Neural cell (in vitro differentiated cells): ENCODE results near the gene AKR1B15. TPM values are rescaled to one million over a fixed set of nuclear protein-coding genes. Genes with fewer than 3 reads are reported as not detected.

Experiments used
- H2AFZ ChIP-seq: fragments of 200-600, 300-800 bp; sonication (generic), shearing (Covaris generic); 2 replicates; pipeline ENCODE4 v1.6.0; 2014; ENCODE audit warnings: low read depth, mild to moderate bottlenecking, antibody characterized with exemption, low read length, moderate library complexity
- H3F3A ChIP-seq: fragments of 200-600 bp; shearing (Covaris generic); 2 replicates; pipeline ENCODE4 v1.6.1; 2016; ENCODE audit warnings: mild to moderate bottlenecking, moderate library complexity, mixed read lengths, antibody characterized with exemption, low read length; ENCODE audit not compliant: insufficient read depth, poor library complexity, severe bottlenecking
- H3K27ac ChIP-seq: fragments of 200-600, 300-800 bp; sonication (generic), shearing (Covaris generic); 2 replicates; pipeline ENCODE4 v1.5.1; 2014; ENCODE audit warnings: mild to moderate bottlenecking, low read length, moderate library complexity
- H3K27me3 ChIP-seq: fragments of 300-800, 200-600 bp; sonication (generic), shearing (Covaris generic); 2 replicates; pipeline ENCODE4 v1.6.0; 2014; ENCODE audit warnings: mild to moderate bottlenecking, low read depth, low read length, moderate library complexity; ENCODE audit not compliant: insufficient read depth
- H3K36me3 ChIP-seq: fragments of 300-800, 200-600 bp; sonication (generic), shearing (Covaris generic); 2 replicates; pipeline ENCODE4 v1.5.1; 2014; ENCODE audit warnings: mild to moderate bottlenecking, antibody characterized with exemption, low read length, moderate library complexity; ENCODE audit not compliant: insufficient read depth
- H3K4me2 ChIP-seq: fragments of 300-800, 200-600 bp; sonication (generic), shearing (Covaris generic); 2 replicates; pipeline ENCODE4 v1.6.0; 2014; ENCODE audit warnings: mild to moderate bottlenecking, low read length
- H3K4me3 ChIP-seq: fragments of 300-800, 200-600 bp; sonication (generic), shearing (Covaris generic); 2 replicates; pipeline ENCODE4 v1.5.1; 2014; ENCODE audit warnings: mild to moderate bottlenecking, low read length, moderate library complexity
- H3K79me2 ChIP-seq: fragments of 200-600 bp; shearing (Covaris generic); replicated peaks from 2 replicates; pipeline ENCODE4 v1.6.0; 2014; ENCODE audit warnings: mild to moderate bottlenecking, low read length, moderate library complexity; ENCODE audit not compliant: insufficient read depth
- H3K9ac ChIP-seq: fragments of 300-800, 200-600 bp; sonication (generic), shearing (Covaris generic); 2 replicates; pipeline ENCODE4 v1.6.1; 2016; ENCODE audit warnings: mild to moderate bottlenecking, low read length, mixed read lengths
- H3K9me2 ChIP-seq: fragments of 200-600 bp; shearing (Covaris generic); 2 replicates; pipeline ENCODE4 v1.6.1; 2016; ENCODE audit warnings: mild to moderate bottlenecking, low read length, mixed read lengths; ENCODE audit not compliant: insufficient read depth
- H3K9me3 ChIP-seq: fragments of 200-600, 300-800 bp; sonication (generic), shearing (Covaris generic); 2 replicates; pipeline ENCODE4 v1.6.1; 2016; ENCODE audit warnings: mild to moderate bottlenecking, mixed run types, low read length, moderate library complexity, mixed read lengths
- H4K20me1 ChIP-seq: fragments of 200-600 bp; shearing (Covaris generic); 2 replicates; pipeline ENCODE4 v1.6.1; 2016; ENCODE audit warnings: mild to moderate bottlenecking, mixed run types; ENCODE audit not compliant: insufficient read depth
- CTCF ChIP-seq: fragments of 450-650 bp; IDR thresholded peaks from 2 replicates; pipeline ENCODE4 v1.5.1; 2014; ENCODE audit warnings: antibody characterized with exemption, mild to moderate bottlenecking, moderate library complexity; ENCODE audit not compliant: poor library complexity, severe bottlenecking
- EP300 ChIP-seq: fragments of 450-650 bp; conservative IDR thresholded peaks from 2 replicates; pipeline ENCODE4 v1.6.1; 2014; ENCODE audit warnings: antibody characterized with exemption, mild to moderate bottlenecking, moderate library complexity; ENCODE audit not compliant: poor library complexity, severe bottlenecking
- EZH2 ChIP-seq: fragments of 200-600, 300-800 bp; shearing (Covaris generic), sonication (generic); IDR thresholded peaks from 2 replicates; pipeline ENCODE4 v1.6.1; 2014; ENCODE audit warnings: antibody characterized with exemption, low read length, borderline replicate concordance, mild to moderate bottlenecking; ENCODE audit not compliant: insufficient read depth, poor library complexity, severe bottlenecking
- MXI1 ChIP-seq: fragments of 450-650 bp; conservative IDR thresholded peaks from 2 replicates; pipeline ENCODE4 v1.6.1; 2014; ENCODE audit warnings: antibody characterized with exemption, mild to moderate bottlenecking; ENCODE audit not compliant: poor library complexity, severe bottlenecking
- POLR2AphosphoS5 ChIP-seq: IDR thresholded peaks from 2 replicates; pipeline ENCODE4 v1.6.1; 2012
- RAD21 ChIP-seq: fragments of 450-650 bp; conservative IDR thresholded peaks from 2 replicates; pipeline ENCODE4 v1.6.1; 2014; ENCODE audit warnings: antibody characterized with exemption, mild to moderate bottlenecking, moderate library complexity
- REST ChIP-seq: IDR thresholded peaks from 2 replicates; pipeline ENCODE4 v1.6.1; 2012; ENCODE audit warnings: borderline replicate concordance
- SMC3 ChIP-seq: fragments of 450-650 bp; conservative IDR thresholded peaks from 2 replicates; pipeline ENCODE4 v1.6.1; 2014; ENCODE audit warnings: antibody characterized with exemption, mild to moderate bottlenecking, moderate library complexity; ENCODE audit not compliant: poor library complexity
- TAF1 ChIP-seq: IDR thresholded peaks from 2 replicates; pipeline ENCODE4 v1.6.1; 2012; ENCODE audit warnings: low read depth
- polyA plus RNA-seq: library from polyadenylated mRNA; depleted of rRNA; stranded (reverse); fragments of >200 nt; gene quantifications from 2 replicates; pipeline ENCODE4 v1.2.3, GENCODE V29; 2014

The AKR1B15 gene
- polyA plus RNA-seq, 1 donor from 2014 or later = not detected

- Histone ChIP-seq H3K27me3 (no peaks in the 10 kb centered on the region), H3K9ac (no peak overlapping the region), H3K36me3 (no peaks in the 10 kb centered on the region), H2AFZ (no peak overlapping the region), H3K9me3 (no peaks in the 10 kb centered on the region), H4K20me1 (no peaks in the 10 kb centered on the region), H3K27ac (no peak overlapping the region), H3K4me3 (no peak overlapping the region), H3K4me2 (no peak overlapping the region), H3K79me2 (no peaks in the 10 kb centered on the region), H3F3A (no peaks in the 10 kb centered on the region), H3K9me2 (no peaks in the 10 kb centered on the region)
- TF ChIP-seq MXI1 (no peak), REST (no peak), TAF1 (no peak), RAD21 (no peak), CTCF (no peak)
These were observed 3.0 kb upstream of the AKR1B15 start for GRCh38 chr7:134545918-134546317.

- TF ChIP-seq EP300 (no peak), TAF1 (no peak), SMC3 (no peak), CTCF (no peak), POLR2AphosphoS5 (no peak), EZH2 (no peak), RAD21 (no peak), REST (no peak), MXI1 (no peak)
- Histone ChIP-seq H3K27ac (no peak overlapping the region), H3K9me2 (no peaks in the 10 kb centered on the region), H3K79me2 (no peaks in the 10 kb centered on the region), H3F3A (no peaks in the 10 kb centered on the region), H3K9ac (no peak overlapping the region), H3K4me3 (no peak overlapping the region), H3K9me3 (no peaks in the 10 kb centered on the region), H3K36me3 (no peaks in the 10 kb centered on the region), H4K20me1 (no peaks in the 10 kb centered on the region), H3K27me3 (no peaks in the 10 kb centered on the region), H2AFZ (no peak overlapping the region), H3K4me2 (no peak overlapping the region)
These were observed 2.0 kb upstream of the AKR1B15 start for GRCh38 chr7:134546955-134547354.
